HEK293 (cell line): ENCODE measurements around the gene APOLD1.
A peak's percentile ranks its signal among the peaks of the same experiment; 100 is the strongest.
"Not testable (repeated sequence)": the region's sequence is repeated elsewhere in the genome, so short reads cannot be mapped to it uniquely, and the experiment has no call there.

Experiments
- CTCF ChIA-PET: fragments of 350-600 bp; formaldehyde crosslinking; extraction: SDS; loops from one replicate; lab custom pipeline; 2021; ENCODE audit warnings: antibody characterized with exemption; lab: Yijun Ruan, JAX
- POLR2A ChIA-PET: fragments of 300-600 bp; formaldehyde crosslinking; extraction: SDS; loops from one replicate; lab custom pipeline; 2020; ENCODE audit warnings: antibody characterized with exemption, inconsistent platforms; lab: Yijun Ruan, JAX
- H3K27ac ChIP-seq: fragments of 200-500 bp; sonication (Bioruptor generic); 2 replicates; pipeline ENCODE4 v1.5.1; 2014; ENCODE audit warnings: low read depth, low read length, control low read depth, inconsistent platforms; ENCODE audit errors: extremely low read depth
- H3K36me3 ChIP-seq, 2 experiments: fragments of 200-500 bp in 1 of 2; sonication (Bioruptor generic) in 1 of 2; 1 replicate in 1 of 2; 2 replicates in 1 of 2; pipeline ENCODE4 v1.5.1; 2014 to 2017; ENCODE audit warnings: inconsistent platforms in 2 of 2, low read length in 2 of 2; ENCODE audit not compliant: control insufficient read depth in 2 of 2, insufficient read depth in 1 of 2
- H3K4me1 ChIP-seq: fragments of 200-500 bp; sonication (Bioruptor generic); 2 replicates; pipeline ENCODE4 v1.5.1; 2014; ENCODE audit warnings: mild to moderate bottlenecking, low read length, inconsistent platforms; ENCODE audit not compliant: control insufficient read depth, insufficient read depth
- H3K4me3 ChIP-seq: 2 replicates; pipeline ENCODE4 v1.5.1; 2011; ENCODE audit warnings: low read depth, mild to moderate bottlenecking, control low read depth, low read length, moderate library complexity
- H3K9me3 ChIP-seq: fragments of 200-500 bp; sonication (Bioruptor generic); 2 replicates; pipeline ENCODE4 v1.5.1; 2014; ENCODE audit warnings: low read depth, low read length, inconsistent platforms; ENCODE audit not compliant: control insufficient read depth, insufficient read depth
- EGR2 ChIP-seq: fragments of 450-650 bp; formaldehyde crosslinking; IDR thresholded peaks from 2 replicates; pipeline ENCODE4 v1.5.1; 2016; ENCODE audit warnings: low read depth, missing biosample characterization, missing genetic modification characterization
- GLIS1 ChIP-seq: fragments of 450-650 bp; formaldehyde crosslinking; IDR thresholded peaks from 2 replicates; pipeline ENCODE4 v1.5.1; 2016; ENCODE audit warnings: missing biosample characterization, missing genetic modification characterization
- KLF9 ChIP-seq: fragments of 450-650 bp; formaldehyde crosslinking; IDR thresholded peaks from 2 replicates; pipeline ENCODE4 v1.5.1; 2016; ENCODE audit warnings: missing biosample characterization, missing genetic modification characterization, low read depth
- ZEB2 ChIP-seq: fragments of 450-650 bp; formaldehyde crosslinking; IDR thresholded peaks from 2 replicates; pipeline ENCODE4 v1.5.1; 2016; ENCODE audit warnings: missing biosample characterization, missing genetic modification characterization
- ZFHX2 ChIP-seq: fragments of 450-650 bp; formaldehyde crosslinking; conservative IDR thresholded peaks from 2 replicates; pipeline ENCODE4 v1.5.1; 2016; ENCODE audit warnings: missing biosample characterization, missing genetic modification characterization
- ZNF169 ChIP-seq: fragments of 450-650 bp; formaldehyde crosslinking; IDR thresholded peaks from 2 replicates; pipeline ENCODE4 v1.5.1; 2016; ENCODE audit warnings: missing biosample characterization, missing genetic modification characterization
- ZNF239 ChIP-seq: fragments of 450-650 bp; formaldehyde crosslinking; IDR thresholded peaks from 2 replicates; pipeline ENCODE4 v1.5.1; 2016; ENCODE audit warnings: missing biosample characterization, missing genetic modification characterization
- ZNF335 ChIP-seq: fragments of 450-650 bp; formaldehyde crosslinking; conservative IDR thresholded peaks from 2 replicates; pipeline ENCODE4 v1.5.1; 2016; ENCODE audit warnings: missing biosample characterization, missing genetic modification characterization
- ZNF449 ChIP-seq: fragments of 450-650 bp; formaldehyde crosslinking; IDR thresholded peaks from 2 replicates; pipeline ENCODE4 v1.5.1; 2017; ENCODE audit warnings: missing biosample characterization, mild to moderate bottlenecking, missing genetic modification characterization, moderate library complexity
- ZNF571 ChIP-seq: fragments of 450-650 bp; formaldehyde crosslinking; IDR thresholded peaks from 2 replicates; pipeline ENCODE4 v1.5.0; 2017; ENCODE audit warnings: missing biosample characterization, missing genetic modification characterization
- ZNF623 ChIP-seq: fragments of 450-650 bp; formaldehyde crosslinking; IDR thresholded peaks from 2 replicates; pipeline ENCODE4 v1.5.1; 2016; ENCODE audit warnings: missing biosample characterization, missing genetic modification characterization
- ZNF747 ChIP-seq: fragments of 450-650 bp; formaldehyde crosslinking; IDR thresholded peaks from 2 replicates; pipeline ENCODE4 v1.5.1; 2016; ENCODE audit warnings: missing biosample characterization, missing genetic modification characterization
- ZNF777 ChIP-seq: fragments of 450-650 bp; formaldehyde crosslinking; IDR thresholded peaks from 2 replicates; pipeline ENCODE4 v1.5.1; 2017; ENCODE audit warnings: missing biosample characterization, missing genetic modification characterization, borderline replicate concordance
- TF ChIP-seq, protein P1 (sequence below): fragments of 450-650 bp; formaldehyde crosslinking; IDR thresholded peaks from 2 replicates; pipeline ENCODE4 v1.5.0; 2017; ENCODE audit warnings: missing biosample characterization, missing genetic modification characterization, borderline replicate concordance
- TF ChIP-seq, protein P2 (sequence below): fragments of 450-650 bp; formaldehyde crosslinking; IDR thresholded peaks from 2 replicates; pipeline ENCODE4 v1.5.1; 2017; ENCODE audit warnings: missing biosample characterization, missing genetic modification characterization
- TF ChIP-seq, protein P3 (sequence below): fragments of 450-650 bp; IDR thresholded peaks from 2 replicates; pipeline ENCODE4 v1.5.1; 2018; ENCODE audit warnings: missing biosample characterization, missing genetic modification characterization

APOLD1 gene

DNA sequence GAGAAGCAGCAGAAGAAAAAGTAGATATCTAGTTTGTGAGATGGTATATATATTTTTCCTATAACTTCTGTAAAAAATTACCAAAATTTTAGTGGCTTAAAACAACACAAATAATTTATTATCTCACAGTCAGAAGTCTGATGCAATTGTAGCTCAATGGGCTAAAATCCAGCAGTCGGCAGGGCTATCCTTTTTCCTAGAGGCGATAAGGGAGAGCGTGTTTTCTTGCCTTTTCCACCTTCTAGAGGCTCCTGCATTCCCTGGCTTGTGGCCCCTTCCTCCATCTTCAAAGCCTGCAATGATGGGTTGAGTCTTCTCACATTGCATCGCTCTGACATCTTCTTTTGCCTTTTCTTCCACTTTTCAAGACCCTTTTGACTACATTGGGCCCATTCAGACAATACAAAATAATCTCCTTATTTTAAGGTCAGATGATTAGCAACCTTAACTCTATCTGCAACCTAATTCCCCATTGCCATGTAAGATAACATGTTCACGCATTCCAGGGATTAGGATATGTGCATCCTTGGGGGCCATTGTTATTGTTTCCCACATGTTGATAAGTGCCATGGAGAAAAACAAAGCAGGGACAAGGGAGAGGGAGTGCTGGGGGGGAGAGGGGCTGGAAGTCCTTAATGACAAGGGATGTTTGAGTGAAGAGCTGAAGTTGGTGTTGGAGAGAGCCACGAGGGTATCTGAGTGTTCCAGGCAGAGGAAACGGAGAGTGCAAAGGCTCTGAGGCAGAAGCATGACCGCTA lies 13.9 kb downstream of the APOLD1 start:
- CTCF ChIA-PET: interaction anchor here (0.6 to 1.3 kb wide), 5 partner anchors 10 to 79 kb away, joined by 3 to 7 read pairs (median 3); no protein-coding TSS in a partner anchor
- no peak overlapping the region for H3K4me3 ChIP-seq

DNA sequence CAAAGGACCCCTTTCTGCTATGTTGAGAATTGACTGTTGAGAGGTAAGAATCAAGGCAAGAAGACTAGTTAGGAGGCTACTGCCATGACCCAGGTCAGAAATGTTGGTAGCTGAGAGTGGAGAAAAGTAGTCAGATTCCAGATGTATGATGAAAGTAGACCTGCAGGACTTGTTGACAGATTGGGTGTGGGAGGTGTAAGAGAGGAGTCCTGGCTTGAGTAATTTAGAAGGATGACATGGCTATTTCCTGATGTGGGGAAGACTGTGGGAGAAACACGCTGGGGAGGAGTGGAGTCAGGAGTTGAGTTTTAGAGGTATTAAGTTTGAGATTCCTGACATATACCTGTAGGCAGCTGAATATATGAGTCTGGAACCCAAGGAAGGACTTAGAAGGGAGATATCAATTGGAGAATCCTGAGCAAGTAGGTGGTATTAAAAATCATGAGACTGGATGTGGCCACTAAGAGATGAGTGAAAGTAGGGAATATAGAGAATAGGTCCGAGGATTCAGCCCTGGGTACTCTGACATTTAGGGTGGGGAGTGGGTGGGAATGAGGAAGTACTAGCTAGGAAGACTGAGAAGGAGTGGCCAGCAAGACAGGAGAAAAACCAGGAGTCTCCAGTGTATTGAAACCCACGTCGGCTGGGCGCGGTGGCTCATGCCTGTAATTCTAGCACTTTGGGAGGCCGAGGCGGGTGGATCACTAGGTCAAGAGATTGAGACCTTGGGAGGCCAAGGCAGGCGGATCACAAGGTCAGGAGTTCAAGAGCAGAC lies 15.1 kb downstream of the APOLD1 start:
- TF ChIP-seq ZFHX2 (tag by site-specific recombination): peak; percentile 75
- peak; percentile 88 for TF ChIP-seq EGR2 (tag by site-specific recombination)
- no peak for TF ChIP-seq ZNF169 (tag by site-specific recombination)
- ChIA-PET CTCF (interaction anchor here (0.7 to 1.3 kb wide), 3 partner anchors 12 to 75 kb away, joined by 3 to 7 read pairs (median 4); no protein-coding TSS in a partner anchor), POLR2A (interaction anchor here (0.7 kb wide), 1 partner anchor 71 kb away, joined by 3 read pairs; no protein-coding TSS in a partner anchor)
- no peaks in the 10 kb centered on the region for H3K9me3 ChIP-seq
- peaks cover 4% of the 10 kb centered on the region for H3K4me1 ChIP-seq
- no peaks in the 10 kb centered on the region for H3K36me3 ChIP-seq
- no peak overlapping the region for H3K27ac ChIP-seq
- H3K4me3 ChIP-seq: no peak overlapping the region

More for the DNA sequence above, 13.9 kb downstream of the APOLD1 start:
- POLR2A ChIA-PET: interaction anchor here (0.7 kb wide), 1 partner anchor 73 kb away, joined by 3 read pairs; no protein-coding TSS in a partner anchor
- Histone ChIP-seq H3K27ac (no peak overlapping the region), H3K36me3 (no peaks in the 10 kb centered on the region), H3K9me3 (no peaks in the 10 kb centered on the region), H3K4me1 (peaks cover 4% of the 10 kb centered on the region)
- no peak for TF ChIP-seq ZNF571 (tag by site-specific recombination)
- peak; percentile 28; the same call in 1 of the 2 replicates for TF ChIP-seq ZNF623 (tag by site-specific recombination)
- TF ChIP-seq ZNF777: no peak
- TF ChIP-seq, protein P1, sequence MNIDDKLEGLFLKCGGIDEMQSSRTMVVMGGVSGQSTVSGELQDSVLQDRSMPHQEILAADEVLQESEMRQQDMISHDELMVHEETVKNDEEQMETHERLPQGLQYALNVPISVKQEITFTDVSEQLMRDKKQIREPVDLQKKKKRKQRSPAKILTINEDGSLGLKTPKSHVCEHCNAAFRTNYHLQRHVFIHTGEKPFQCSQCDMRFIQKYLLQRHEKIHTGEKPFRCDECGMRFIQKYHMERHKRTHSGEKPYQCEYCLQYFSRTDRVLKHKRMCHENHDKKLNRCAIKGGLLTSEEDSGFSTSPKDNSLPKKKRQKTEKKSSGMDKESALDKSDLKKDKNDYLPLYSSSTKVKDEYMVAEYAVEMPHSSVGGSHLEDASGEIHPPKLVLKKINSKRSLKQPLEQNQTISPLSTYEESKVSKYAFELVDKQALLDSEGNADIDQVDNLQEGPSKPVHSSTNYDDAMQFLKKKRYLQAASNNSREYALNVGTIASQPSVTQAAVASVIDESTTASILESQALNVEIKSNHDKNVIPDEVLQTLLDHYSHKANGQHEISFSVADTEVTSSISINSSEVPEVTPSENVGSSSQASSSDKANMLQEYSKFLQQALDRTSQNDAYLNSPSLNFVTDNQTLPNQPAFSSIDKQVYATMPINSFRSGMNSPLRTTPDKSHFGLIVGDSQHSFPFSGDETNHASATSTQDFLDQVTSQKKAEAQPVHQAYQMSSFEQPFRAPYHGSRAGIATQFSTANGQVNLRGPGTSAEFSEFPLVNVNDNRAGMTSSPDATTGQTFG (tag by site-specific recombination): no peak
- TF ChIP-seq, protein P2, sequence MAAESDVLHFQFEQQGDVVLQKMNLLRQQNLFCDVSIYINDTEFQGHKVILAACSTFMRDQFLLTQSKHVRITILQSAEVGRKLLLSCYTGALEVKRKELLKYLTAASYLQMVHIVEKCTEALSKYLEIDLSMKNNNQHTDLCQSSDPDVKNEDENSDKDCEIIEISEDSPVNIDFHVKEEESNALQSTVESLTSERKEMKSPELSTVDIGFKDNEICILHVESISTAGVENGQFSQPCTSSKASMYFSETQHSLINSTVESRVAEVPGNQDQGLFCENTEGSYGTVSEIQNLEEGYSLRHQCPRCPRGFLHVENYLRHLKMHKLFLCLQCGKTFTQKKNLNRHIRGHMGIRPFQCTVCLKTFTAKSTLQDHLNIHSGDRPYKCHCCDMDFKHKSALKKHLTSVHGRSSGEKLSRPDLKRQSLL: no peak

DNA sequence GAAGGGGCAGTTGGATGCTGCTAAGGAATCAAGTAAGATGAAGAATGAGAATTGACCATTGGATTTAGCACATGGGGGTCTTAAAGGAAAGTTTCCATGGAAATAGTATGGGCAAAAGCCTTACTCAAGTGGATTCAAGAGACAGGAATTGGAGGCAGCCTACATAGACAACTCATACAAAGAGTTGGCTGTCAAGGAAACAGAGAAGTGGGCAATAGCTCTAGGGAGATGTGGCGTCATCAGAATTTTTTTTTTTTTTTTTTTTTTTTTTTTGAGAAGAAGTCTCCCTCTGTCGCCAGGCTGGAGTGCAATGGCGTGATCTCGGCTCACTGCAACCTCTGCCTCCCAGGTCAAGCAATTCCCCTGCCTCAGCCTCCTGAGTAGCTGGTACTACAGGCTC lies 16.2 kb downstream of the APOLD1 start:
- CTCF ChIA-PET, H3K27ac ChIP-seq: not testable (repeated sequence)

DNA sequence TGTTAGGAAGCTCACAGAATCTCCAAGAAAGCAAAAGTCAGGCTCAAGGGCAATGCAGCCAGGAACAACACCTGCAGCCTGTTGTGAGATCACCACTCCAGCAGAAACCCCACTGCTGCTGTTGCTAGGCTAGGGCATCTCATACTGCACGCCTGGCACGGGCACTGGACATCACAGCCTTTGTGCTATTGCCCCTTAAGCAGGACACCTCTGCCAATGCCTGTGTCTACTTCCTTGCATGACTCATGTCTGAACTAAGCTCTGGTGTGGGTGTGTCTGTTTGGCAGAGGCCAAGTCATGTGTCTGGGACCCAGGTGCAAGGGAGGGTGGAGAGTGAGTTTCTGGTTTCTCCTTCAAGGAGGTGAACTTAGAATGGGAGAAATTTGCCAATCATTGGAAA lies 17.7 kb downstream of the APOLD1 start:
- ChIA-PET CTCF (interaction anchor here (1.0 to 2.0 kb wide), 6 partner anchors 9 to 112 kb away, joined by 3 to 21 read pairs (median 6); no protein-coding TSS in a partner anchor), POLR2A (interaction anchor here (0.6 to 2.0 kb wide), 8 partner anchors 11 to 569 kb away, joined by 3 to 6 read pairs (median 4); partner anchors contain the start of gene GPRC5A)
- H3K4me3 ChIP-seq: no peak overlapping the region
- TF ChIP-seq ZNF449 (tag by site-specific recombination): no peak
- no peak for TF ChIP-seq ZNF239
- TF ChIP-seq ZNF747 (tag by site-specific recombination): no peak
- TF ChIP-seq, protein P3, sequence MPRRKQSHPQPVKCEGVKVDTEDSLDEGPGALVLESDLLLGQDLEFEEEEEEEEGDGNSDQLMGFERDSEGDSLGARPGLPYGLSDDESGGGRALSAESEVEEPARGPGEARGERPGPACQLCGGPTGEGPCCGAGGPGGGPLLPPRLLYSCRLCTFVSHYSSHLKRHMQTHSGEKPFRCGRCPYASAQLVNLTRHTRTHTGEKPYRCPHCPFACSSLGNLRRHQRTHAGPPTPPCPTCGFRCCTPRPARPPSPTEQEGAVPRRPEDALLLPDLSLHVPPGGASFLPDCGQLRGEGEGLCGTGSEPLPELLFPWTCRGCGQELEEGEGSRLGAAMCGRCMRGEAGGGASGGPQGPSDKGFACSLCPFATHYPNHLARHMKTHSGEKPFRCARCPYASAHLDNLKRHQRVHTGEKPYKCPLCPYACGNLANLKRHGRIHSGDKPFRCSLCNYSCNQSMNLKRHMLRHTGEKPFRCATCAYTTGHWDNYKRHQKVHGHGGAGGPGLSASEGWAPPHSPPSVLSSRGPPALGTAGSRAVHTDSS (tag by site-specific recombination): no peak
- TF ChIP-seq KLF9 (tag by site-specific recombination): peak; percentile 93
- peak; percentile 45 for TF ChIP-seq ZNF335 (tag by site-specific recombination)
- no peak for TF ChIP-seq GLIS1 (tag by site-specific recombination)
- TF ChIP-seq ZEB2 (tag by site-specific recombination): no peak

More for the DNA sequence above, 16.2 kb downstream of the APOLD1 start:
- H3K4me1 ChIP-seq, H3K9me3 ChIP-seq, POLR2A ChIA-PET, H3K36me3 ChIP-seq, H3K4me3 ChIP-seq: not testable (repeated sequence)

More for the DNA sequence above, 17.7 kb downstream of the APOLD1 start:
- no peaks in the 10 kb centered on the region for H3K36me3 ChIP-seq
- no peaks in the 10 kb centered on the region for H3K9me3 ChIP-seq
- peaks cover 8% of the 10 kb centered on the region for H3K4me1 ChIP-seq
- H3K27ac ChIP-seq: no peak overlapping the region
